ENCODE results near the gene KSR2.
"Not testable (repeated sequence)": the region's sequence is repeated elsewhere in the genome, so short reads cannot be mapped to it uniquely, and the experiment has no call there.

Gene KSR2

GRCh38 chr12:117860787-117861290, 108.0 kb downstream of the KSR2 start:
- in situ Hi-C loops (cut with HindIII; ENCODE audit: low sequenced_read_pairs): not testable (repeated sequence)

DNA sequence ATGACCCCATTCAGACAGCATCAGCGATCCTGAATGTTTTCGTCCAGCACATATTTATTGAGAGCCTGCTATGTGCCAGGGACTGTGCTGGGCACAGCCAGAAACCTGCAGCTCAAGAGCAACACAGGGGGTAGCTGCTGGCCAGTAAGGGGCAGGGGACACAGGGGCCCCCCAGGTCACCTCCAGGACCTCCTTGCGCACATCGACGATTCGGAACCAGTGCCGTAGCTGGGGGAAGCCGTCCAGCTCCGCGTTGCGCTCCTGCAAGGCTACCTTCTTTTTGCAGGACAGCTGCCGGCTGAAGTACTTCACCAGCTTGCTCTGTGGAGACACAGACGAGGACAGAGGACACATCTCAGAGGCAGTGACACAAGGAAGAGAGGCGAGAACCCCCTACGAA, 108.7 kb downstream of the KSR2 start:
- in situ Hi-C loops (cut with HindIII; ENCODE audit: low sequenced_read_pairs): no loop called here

GRCh38 chr12:117857632-117858612, 110.9 kb downstream of the KSR2 start:
- in situ Hi-C loops (cut with HindIII; ENCODE audit: low sequenced_read_pairs): loop anchor here (5.0 kb wide), 1 partner anchor 646 kb away; no protein-coding TSS in a partner anchor

DNA sequence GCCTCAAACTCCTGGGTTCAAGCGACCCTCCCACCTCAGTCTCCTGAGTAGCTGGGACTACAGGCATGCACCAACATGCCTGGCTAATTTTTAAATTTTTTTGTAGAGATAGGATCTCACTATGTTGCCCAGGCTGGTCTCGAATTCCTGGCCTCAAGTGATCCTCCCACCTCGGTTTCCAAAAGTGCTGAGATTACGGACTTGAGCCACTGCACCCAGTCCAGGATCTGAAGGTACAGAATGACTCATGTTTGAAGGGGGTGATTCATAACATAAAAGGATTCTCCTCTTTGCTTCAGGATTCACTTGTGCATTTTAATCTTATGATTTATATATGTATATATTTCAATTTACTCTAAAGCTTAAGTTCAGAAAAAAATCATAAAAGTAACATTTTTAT, 111.7 kb downstream of the KSR2 start:
- in situ Hi-C loops (cut with HindIII; ENCODE audit: low sequenced_read_pairs): loop anchor here (5.0 kb wide), 1 partner anchor 645 kb away; no protein-coding TSS in a partner anchor

GRCh38 chr12:117855165-117855564, 113.6 kb downstream of the KSR2 start:
- in situ Hi-C loops (cut with HindIII; ENCODE audit: low sequenced_read_pairs): loop anchor here (5.0 kb wide), 1 partner anchor 643 kb away; no protein-coding TSS in a partner anchor

- in situ Hi-C loops (cut with HindIII; ENCODE audit: low sequenced_read_pairs): loop anchor here (5.0 kb wide), 1 partner anchor 642 kb away; no protein-coding TSS in a partner anchor
These were observed 114.3 kb downstream of the KSR2 start for GRCh38 chr12:117854339-117855012.

GRCh38 chr12:117853600-117853999, 115.2 kb downstream of the KSR2 start:
- in situ Hi-C loops (cut with HindIII; ENCODE audit: low sequenced_read_pairs): no loop called here

DNA sequence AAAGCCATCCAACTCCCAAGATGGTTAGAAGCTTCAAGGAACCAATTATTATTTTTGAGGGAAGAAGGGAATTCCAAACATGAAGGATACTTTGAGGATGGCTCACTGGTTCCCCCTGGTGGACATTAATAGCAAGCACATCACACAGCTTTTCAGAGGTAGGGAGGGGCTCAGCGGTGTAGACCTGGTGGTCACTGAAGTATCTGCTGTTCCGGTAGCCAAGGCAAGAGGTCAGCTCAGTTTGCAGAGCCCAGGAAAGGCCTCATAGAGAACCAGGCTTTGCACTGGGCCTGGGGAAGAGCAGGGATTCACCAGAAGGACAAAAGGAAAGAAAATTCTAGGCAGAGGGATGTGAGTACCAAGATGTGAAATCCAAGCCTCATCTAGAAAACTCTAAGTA, 118.7 kb downstream of the KSR2 start:
- in situ Hi-C loops (cut with HindIII; ENCODE audit: low sequenced_read_pairs): no loop called here

DNA sequence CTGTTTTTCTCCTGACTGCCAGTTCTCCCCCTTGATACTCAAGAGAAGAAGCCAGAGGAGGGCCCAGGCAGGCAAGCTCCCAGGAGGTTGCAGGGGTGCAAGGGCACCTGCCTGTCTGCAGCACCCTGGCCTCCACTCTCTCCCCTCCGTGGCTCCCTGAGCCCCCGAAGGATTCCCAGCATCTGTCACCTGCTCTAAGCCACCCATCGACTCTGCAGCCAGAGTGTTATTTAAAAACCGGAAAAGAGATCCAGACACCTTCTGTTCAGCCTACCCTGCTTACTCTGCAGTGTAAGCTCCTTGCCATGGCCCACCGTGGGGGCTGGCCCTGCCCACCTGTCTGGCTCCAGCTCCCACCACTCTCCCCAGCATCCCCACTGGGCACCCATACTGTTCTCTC, 121.4 kb downstream of the KSR2 start:
- in situ Hi-C loops (cut with HindIII; ENCODE audit: low sequenced_read_pairs): loop anchor here (25.0 kb wide), 1 partner anchor 485 kb away; the partner anchor contains the start of gene NOS1

DNA sequence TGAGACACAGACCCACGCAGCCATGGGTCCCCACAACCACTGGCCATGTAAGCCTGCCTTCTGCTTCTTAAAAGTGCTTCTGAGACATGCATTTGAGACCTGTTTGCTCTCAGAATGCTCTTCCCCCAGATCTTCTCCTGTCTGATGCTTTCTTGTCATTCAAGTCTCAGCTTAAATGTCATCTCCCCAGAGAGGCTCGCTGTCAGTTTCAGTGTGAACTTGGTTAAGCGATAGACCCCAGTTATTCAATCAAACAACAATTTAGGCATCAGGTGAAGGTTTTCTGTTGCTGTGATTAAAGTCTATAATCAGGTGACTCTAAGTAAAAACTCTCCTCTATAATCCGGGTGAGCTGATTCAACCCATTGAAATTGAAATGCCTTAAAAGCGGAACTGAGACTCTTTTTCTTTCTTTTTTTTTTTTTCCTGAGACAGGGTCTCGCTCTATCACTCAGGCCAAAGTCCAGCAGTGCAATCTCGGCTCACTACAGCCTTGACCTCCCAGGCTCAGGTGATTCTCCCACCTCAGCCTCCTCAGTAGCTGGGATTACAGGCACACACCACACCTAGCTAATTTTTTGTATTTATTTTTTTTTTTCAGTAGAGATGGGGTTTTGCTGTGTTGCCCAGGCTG, 123.4 kb downstream of the KSR2 start:
- in situ Hi-C loops (cut with HindIII; ENCODE audit: low sequenced_read_pairs): loop anchor here (25.0 kb wide), 1 partner anchor 483 kb away; the partner anchor contains the start of gene NOS1

GRCh38 chr12:117844114-117844830, 124.5 kb downstream of the KSR2 start:
- in situ Hi-C loops (cut with HindIII; ENCODE audit: low sequenced_read_pairs): loop anchor here (25.0 kb wide), 1 partner anchor 482 kb away; the partner anchor contains the start of gene NOS1

DNA sequence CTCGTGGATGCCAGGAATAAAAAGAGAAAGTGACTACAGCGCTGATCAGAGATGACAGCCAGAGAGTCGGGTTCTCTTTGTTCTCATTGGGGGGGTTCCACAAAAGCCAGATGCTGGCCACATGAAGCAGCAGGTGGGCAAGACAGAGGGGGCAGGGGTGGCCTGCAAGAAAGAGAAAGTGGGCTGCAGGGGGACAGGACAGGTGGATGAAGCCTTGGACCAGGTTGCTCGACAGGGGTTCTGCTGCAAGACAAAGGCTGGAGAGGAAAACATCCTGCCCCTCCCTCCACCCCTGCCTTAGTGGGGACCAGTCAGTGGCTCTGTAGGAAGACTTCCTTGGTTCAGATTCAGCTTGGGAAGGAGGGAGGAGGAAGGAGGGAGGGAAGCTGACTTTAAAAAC, 126.2 kb downstream of the KSR2 start:
- in situ Hi-C loops (cut with HindIII; ENCODE audit: low sequenced_read_pairs): loop anchor here (25.0 kb wide), 1 partner anchor 480 kb away; the partner anchor contains the start of gene NOS1

DNA sequence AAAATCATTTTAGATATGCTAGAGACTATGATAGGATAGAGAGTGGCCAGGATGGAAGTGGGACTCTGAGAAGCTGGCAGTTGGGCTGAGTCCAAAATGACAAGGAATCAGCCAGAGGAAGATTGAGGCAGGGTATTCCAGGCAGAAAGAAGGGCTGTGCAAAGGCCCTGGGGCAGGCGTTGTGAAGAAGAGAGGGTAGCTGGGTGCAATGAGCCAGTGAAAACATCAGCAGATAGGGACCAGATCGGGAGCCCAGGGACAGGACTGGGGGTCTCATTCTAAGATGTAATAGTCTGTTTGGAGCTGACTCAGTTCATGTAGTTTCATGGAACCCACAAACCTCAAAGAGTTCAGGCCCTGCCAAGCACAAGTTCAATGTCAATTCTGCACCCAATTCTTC, 126.6 kb downstream of the KSR2 start:
- in situ Hi-C loops (cut with HindIII; ENCODE audit: low sequenced_read_pairs): loop anchor here (25.0 kb wide), 1 partner anchor 480 kb away; the partner anchor contains the start of gene NOS1

DNA sequence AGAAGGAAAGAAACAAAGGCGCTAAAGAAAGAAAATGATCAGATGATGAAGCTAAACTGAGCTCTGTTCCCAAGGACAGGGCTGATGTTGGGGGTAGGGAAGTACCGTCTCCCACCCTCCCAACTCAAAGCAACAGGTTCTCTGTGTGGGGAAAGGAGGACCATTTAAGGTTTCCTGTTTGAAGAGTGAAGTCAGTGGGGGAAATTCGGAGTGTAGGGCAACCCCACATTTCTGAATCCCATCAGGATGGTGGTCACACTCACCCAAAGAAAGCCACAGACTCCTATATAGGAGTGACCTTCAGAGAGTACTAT, 131.1 kb downstream of the KSR2 start:
- in situ Hi-C loops (cut with HindIII; ENCODE audit: low sequenced_read_pairs): loop anchor here (25.0 kb wide), 1 partner anchor 475 kb away; the partner anchor contains the start of gene NOS1

GRCh38 chr12:117836999-117837736, 131.6 kb downstream of the KSR2 start:
- in situ Hi-C loops (cut with HindIII; ENCODE audit: low sequenced_read_pairs): loop anchor here (25.0 kb wide), 1 partner anchor 475 kb away; the partner anchor contains the start of gene NOS1

GRCh38 chr12:117836476-117836875, 132.3 kb downstream of the KSR2 start:
- in situ Hi-C loops (cut with HindIII; ENCODE audit: low sequenced_read_pairs): loop anchor here (25.0 kb wide), 1 partner anchor 474 kb away; the partner anchor contains the start of gene NOS1

DNA sequence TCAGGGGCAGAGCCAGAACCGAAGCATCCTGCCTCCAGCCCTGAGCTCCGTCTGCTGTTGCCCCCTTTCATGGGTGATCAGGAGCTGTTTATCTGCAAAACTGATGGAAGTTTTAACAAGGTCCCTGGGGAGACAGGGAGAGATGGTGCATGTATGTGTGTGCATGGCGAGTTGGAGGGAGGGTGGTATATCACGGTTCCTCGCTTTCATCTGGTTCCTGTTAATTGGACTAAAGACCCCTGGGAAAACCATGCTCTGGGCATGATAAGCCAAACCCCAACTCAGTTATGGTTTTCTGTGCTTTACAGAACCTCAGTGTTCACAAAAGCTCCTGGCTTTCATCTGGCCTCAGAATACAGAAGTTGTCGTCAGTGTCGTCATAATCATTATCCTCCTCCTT, 133.6 kb downstream of the KSR2 start:
- in situ Hi-C loops (cut with HindIII; ENCODE audit: low sequenced_read_pairs): loop anchor here (25.0 kb wide), 1 partner anchor 473 kb away; the partner anchor contains the start of gene NOS1

DNA sequence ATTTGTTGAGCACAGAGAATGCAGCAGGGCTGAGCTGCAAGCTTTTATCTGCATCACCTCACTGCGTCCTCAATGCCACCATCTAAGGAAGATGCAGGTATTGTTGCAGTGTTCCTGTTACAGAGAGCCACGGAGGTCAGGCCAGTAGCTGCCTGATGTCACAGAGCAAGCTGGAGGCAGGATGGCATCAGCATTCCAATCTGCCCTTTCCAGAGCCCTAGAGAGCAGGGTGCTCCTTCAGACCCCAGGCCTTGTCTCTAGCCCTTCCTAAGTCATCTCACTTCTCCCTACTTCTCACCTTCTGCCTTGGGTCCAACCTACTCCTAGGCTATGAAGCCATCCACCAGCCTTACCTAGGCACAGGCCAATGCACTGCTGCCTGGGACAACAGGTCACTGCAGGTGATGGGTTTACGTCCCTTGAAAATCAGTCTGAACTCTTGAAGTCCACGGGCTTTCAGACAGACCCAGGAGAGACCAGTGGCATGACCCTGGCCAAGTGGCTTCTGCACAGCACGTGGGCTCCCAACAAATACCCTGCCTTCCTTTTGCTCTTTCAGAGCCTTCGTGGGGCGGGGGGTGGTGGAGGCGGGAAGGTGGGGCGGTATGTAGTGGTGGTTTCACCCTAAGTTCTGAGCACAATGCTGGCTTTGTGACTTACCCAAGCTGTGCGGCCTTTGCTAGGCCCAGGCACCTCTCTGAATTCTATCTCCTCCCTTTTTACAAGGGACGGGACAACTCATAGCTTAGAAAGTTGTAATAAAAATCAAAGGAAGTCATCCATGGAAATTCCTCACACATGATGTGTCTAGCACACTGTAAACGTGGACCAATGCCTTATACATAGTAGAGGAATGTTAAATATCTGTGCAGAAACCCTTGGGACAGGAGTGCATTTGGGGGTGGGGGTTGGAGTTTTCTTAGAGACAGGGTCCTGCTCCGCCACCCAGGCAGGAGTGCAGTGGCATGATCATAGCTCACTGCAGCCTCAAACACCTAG, 136.0 kb downstream of the KSR2 start:
- in situ Hi-C loops (cut with HindIII; ENCODE audit: low sequenced_read_pairs): loop anchor here (25.0 kb wide), 1 partner anchor 470 kb away; the partner anchor contains the start of gene NOS1

Measured in endothelial cell of hepatic sinusoid (primary cell).